Gastrocnemius medialis (tissue), 4 donors: ENCODE data around the gene IDH3A. TPM values are rescaled to one million over a fixed set of nuclear protein-coding genes. Genes with fewer than 3 reads are reported as not detected.

Source experiments
- ATAC-seq, 2 donors: fragments of 150-250 bp; one replicate each; pipeline ENCODE4 v1.9.1; 2016
- DNase-seq, 2 donors: peaks; one replicate each; pipeline ENCODE4 v3.0.0-alpha.2; 2019
- H3K27ac ChIP-seq, 4 donors: fragments of 200-600 bp; sonication (generic); 1 replicate in 1 of 4; 2 replicates in 3 of 4; pipeline ENCODE4 v1.5.1; 2016 to 2018; ENCODE audit warnings: mild to moderate bottlenecking in 2 of 4, moderate library complexity in 1 of 4
- H3K27me3 ChIP-seq, 3 donors: fragments of 200-600 bp; sonication (generic) in 2 of 3; 1 replicate in 1 of 3; 2 replicates in 2 of 3; pipeline versions ENCODE4 v1.5.1 to v1.6.0; 2016 to 2019; ENCODE audit warnings: mild to moderate bottlenecking in 1 of 3, moderate library complexity in 1 of 3
- H3K36me3 ChIP-seq, 2 donors: fragments of 200-600 bp; sonication (generic) in 1 of 2; one replicate each; pipeline ENCODE4 v1.5.1; 2017 to 2018
- H3K4me1 ChIP-seq, 2 donors: fragments of 200-600 bp; sonication (generic) in 1 of 2; one replicate each; pipeline ENCODE4 v1.5.1; 2016 to 2017; ENCODE audit warnings: mild to moderate bottlenecking in 2 of 2
- H3K4me3 ChIP-seq, 4 donors: fragments of 200-600 bp; sonication (generic) in 3 of 4; 1 replicate in 1 of 4; 2 replicates in 3 of 4; pipeline ENCODE4 v1.5.1; 2016 to 2019; ENCODE audit warnings: mild to moderate bottlenecking in 2 of 4
- H3K9me3 ChIP-seq, 3 donors: fragments of 200-600 bp; sonication (generic) in 2 of 3; 1 replicate in 1 of 3; 2 replicates in 2 of 3; pipeline ENCODE4 v1.5.1; 2016 to 2019
- CTCF ChIP-seq, 5 experiments: fragments of 450-650 bp in 3 of 5; fragments of 200-600 bp in 2 of 5; sonication (generic) in 2 of 5; IDR thresholded peaks in 4 of 5; conservative IDR thresholded peaks in 1 of 5; 1 replicate in 4 of 5; 2 replicates in 1 of 5; pipeline ENCODE4 v1.5.1; 2016 to 2019; ENCODE audit warnings: antibody characterized with exemption in 5 of 5, mild to moderate bottlenecking in 3 of 5, moderate library complexity in 3 of 5
- POLR2A ChIP-seq, 2 donors: fragments of 450-650 bp; IDR thresholded peaks; one replicate each; pipeline ENCODE4 v1.6.1; 2017; ENCODE audit warnings: antibody characterized with exemption in 2 of 2, mild to moderate bottlenecking in 2 of 2, moderate library complexity in 2 of 2
- in situ Hi-C, 4 donors: fragments of 200-750 bp; cut with MboI; loops; one replicate each; pipeline versions ENCODE4 v1.15.0 to v1.8.0; 2017; ENCODE audit warnings: low sequenced_read_pairs in 4 of 4
- intact Hi-C: fragments of 100-400 bp; cut with DNase I; formaldehyde crosslinking; loops from one replicate; pipeline ENCODE4 v1.15.1; 2023; ENCODE audit warnings: low total_unique reads
- total RNA-seq, 4 donors: library from RNA; depleted of rRNA; stranded (reverse); fragments of >200 nt; gene quantifications; one replicate each; pipeline versions ENCODE4 v1.1.0 to v1.2.3, GENCODE V29; 2016

The IDH3A gene
- total RNA-seq, 4 donors from 2014 or later: 133 to 202 (median 168) TPM

GRCh38 chr15:78195735-78196201 is 46.6 kb downstream of the IDH3A start:
- Histone ChIP-seq H3K4me3 (no peak overlapping the region), H3K9me3 (no peaks in the 10 kb centered on the region), H3K27ac (no peak overlapping the region), H3K4me1 (no peaks in the 10 kb centered on the region), H3K27me3 (no peaks in the 10 kb centered on the region), H3K36me3 (no peaks in the 10 kb centered on the region)
- TF ChIP-seq CTCF (IDR thresholded peaks at IDR 0.05 in 4 of 5, conservative IDR thresholded peaks at IDR 0.05 in 1 of 5) (peak; percentile 72 to 81 (median 77)), POLR2A (IDR thresholded peaks at IDR 0.05) (no peak)
- peak; percentile 67 to 77 for ATAC-seq
- DNase-seq: no peak
- in situ Hi-C loops (loop anchor here (5.0 to 10.0 kb wide), 2 partner anchors 78 to 81 kb away; no protein-coding TSS in a partner anchor), intact Hi-C loops (loop anchor here (1.0 to 2.0 kb wide), 2 partner anchors 65 to 82 kb away; partner anchors contain the start of gene CIB2)

GRCh38 chr15:78197632-78198031 is 48.5 kb downstream of the IDH3A start:
- in situ Hi-C loops: loop anchor here (5.0 to 10.0 kb wide), 2 partner anchors 80 to 83 kb away; no protein-coding TSS in a partner anchor
- no peak overlapping the region for H3K4me3 ChIP-seq
- H3K27ac ChIP-seq: no peak overlapping the region
- H3K4me1 ChIP-seq: no peaks in the 10 kb centered on the region
- no peaks in the 10 kb centered on the region for H3K9me3 ChIP-seq
- no peaks in the 10 kb centered on the region for H3K27me3 ChIP-seq
- no peaks in the 10 kb centered on the region for H3K36me3 ChIP-seq
- DNase-seq (no peak), ATAC-seq (no peak)
- intact Hi-C loops: no loop called here
- TF ChIP-seq CTCF (IDR thresholded peaks at IDR 0.05 in 4 of 5, conservative IDR thresholded peaks at IDR 0.05 in 1 of 5): no peak
- no peak for TF ChIP-seq POLR2A (IDR thresholded peaks at IDR 0.05)

GRCh38 chr15:78200276-78200930 is 51.2 kb downstream of the IDH3A start:
- no peak for DNase-seq
- no peaks in the 10 kb centered on the region for H3K36me3 ChIP-seq

GRCh38 chr15:78201281-78202190 is 52.4 kb downstream of the IDH3A start:
- no peaks in the 10 kb centered on the region for H3K36me3 ChIP-seq
- H3K4me1 ChIP-seq: peaks cover 36 to 38% of the 10 kb centered on the region in 2 donors
- no peaks in the 10 kb centered on the region for H3K27me3 ChIP-seq
- TF ChIP-seq POLR2A (IDR thresholded peaks at IDR 0.05) (no peak), CTCF (IDR thresholded peaks at IDR 0.05 in 4 of 5, conservative IDR thresholded peaks at IDR 0.05 in 1 of 5) (no peak)
- no peak overlapping the region for H3K27ac ChIP-seq
- in situ Hi-C loops: no loop called here
- ATAC-seq: no peak
- no peak overlapping the region for H3K4me3 ChIP-seq
- DNase-seq: no peak
- intact Hi-C loops: loop anchor here (5.0 kb wide), 2 partner anchors 36 to 199 kb away; no protein-coding TSS in a partner anchor
- no peaks in the 10 kb centered on the region for H3K9me3 ChIP-seq

More at GRCh38 chr15:78200276-78200930, 51.2 kb downstream of the IDH3A start:
- Histone ChIP-seq H3K27me3 (no peaks in the 10 kb centered on the region), H3K4me3 (no peak overlapping the region), H3K4me1 (peaks cover 25 to 27% of the 10 kb centered on the region in 2 donors), H3K27ac (no peak overlapping the region), H3K9me3 (no peaks in the 10 kb centered on the region)
- intact Hi-C loops: loop anchor here (5.0 kb wide), 2 partner anchors 37 to 198 kb away; no protein-coding TSS in a partner anchor
- ATAC-seq: no peak
- TF ChIP-seq CTCF (IDR thresholded peaks at IDR 0.05 in 4 of 5, conservative IDR thresholded peaks at IDR 0.05 in 1 of 5) (no peak), POLR2A (IDR thresholded peaks at IDR 0.05) (no peak)
- in situ Hi-C loops: no loop called here
